ENCODE measurements around the gene AMDHD2. TPM values are rescaled to one million over a fixed set of nuclear protein-coding genes. Genes with fewer than 3 reads are reported as not detected.

The AMDHD2 gene
- 14.8 and 16.1 TPM in 2 replicates for total RNA-seq (2014; rRNA removed; shearing (Covaris generic))

GRCh38 chr16:2520097-2520783, at the start of gene AMDHD2:
Gene AMDHD2, plus strand, starts transcription at chr16:2520371. Its CDS starts 88 bp downstream, at chr16:2520459.
- Histone ChIP-seq H3K27ac (no peak within 1 kb of the TSS), H3K4me1 (peaks cover 4% of the 10 kb centered on the region; the same call in 1 of the 2 replicates), H3K36me3 (no peaks in the 10 kb centered on the region), H3K4me3 (peak within 1 kb of the TSS; percentile 75), H3K9me3 (replicated peaks) (no peaks in the 10 kb centered on the region), H3K27me3 (no peaks in the 10 kb centered on the region)
- DNase-seq: peak; percentile 87 to 88

GRCh38 chr16:2470603-2471015, 49.6 kb upstream of the AMDHD2 start:
- no peak overlapping the region; the same call in 1 of the 2 replicates for H3K27ac ChIP-seq
- H3K27me3 ChIP-seq: no peaks in the 10 kb centered on the region
- no peak overlapping the region for H3K4me3 ChIP-seq
- peak; percentile 37 to 65 for DNase-seq
- H3K4me1 ChIP-seq: peaks cover 41% of the 10 kb centered on the region
- H3K36me3 ChIP-seq: no peaks in the 10 kb centered on the region
- H3K9me3 ChIP-seq (replicated peaks): no peaks in the 10 kb centered on the region

- no peak within 1 kb of the TSS; the same call in 1 of the 2 replicates for H3K27ac ChIP-seq
- H3K36me3 ChIP-seq: no peaks in the 10 kb centered on the region
- H3K4me1 ChIP-seq: peaks cover 41% of the 10 kb centered on the region
- H3K9me3 ChIP-seq (replicated peaks): no peaks in the 10 kb centered on the region
- H3K4me3 ChIP-seq: peak within 1 kb of the TSS; percentile 51
- no peaks in the 10 kb centered on the region for H3K27me3 ChIP-seq
- DNase-seq: peak; percentile 36 to 68
Observed at GRCh38 chr16:2471016-2471652, 49.0 kb upstream of the AMDHD2 start, which contains the start of gene NTN3. Gene NTN3, plus strand, starts transcription at chr16:2471297. Its CDS starts 405 bp downstream, at chr16:2471702.

GRCh38 chr16:2471653-2472487, 48.3 kb upstream of the AMDHD2 start:
- no peaks in the 10 kb centered on the region for H3K27me3 ChIP-seq
- H3K9me3 ChIP-seq (replicated peaks): no peaks in the 10 kb centered on the region
- DNase-seq: no peak
- H3K27ac ChIP-seq: no peak overlapping the region; the same call in 1 of the 2 replicates
- no peaks in the 10 kb centered on the region for H3K36me3 ChIP-seq
- peaks cover 41% of the 10 kb centered on the region for H3K4me1 ChIP-seq
- peak overlapping the region; percentile 51 for H3K4me3 ChIP-seq

- Histone ChIP-seq H3K9me3 (replicated peaks) (no peaks in the 10 kb centered on the region), H3K27me3 (no peaks in the 10 kb centered on the region), H3K27ac (no peak overlapping the region), H3K4me3 (no peak overlapping the region), H3K36me3 (no peaks in the 10 kb centered on the region), H3K4me1 (peaks cover 36% of the 10 kb centered on the region)
- DNase-seq: no peak
Observed at GRCh38 chr16:2472488-2472864, 47.7 kb upstream of the AMDHD2 start.

GRCh38 chr16:2472885-2473445, 47.2 kb upstream of the AMDHD2 start:
- Histone ChIP-seq H3K27me3 (no peaks in the 10 kb centered on the region), H3K4me3 (no peak overlapping the region), H3K9me3 (replicated peaks) (no peaks in the 10 kb centered on the region), H3K4me1 (peaks cover 36% of the 10 kb centered on the region), H3K27ac (no peak overlapping the region), H3K36me3 (no peaks in the 10 kb centered on the region)
- DNase-seq: no peak

- H3K4me3 ChIP-seq: no peak overlapping the region
- H3K27ac ChIP-seq: no peak overlapping the region
- peaks cover 34% of the 10 kb centered on the region for H3K4me1 ChIP-seq
- H3K9me3 ChIP-seq (replicated peaks): no peaks in the 10 kb centered on the region
- no peaks in the 10 kb centered on the region for H3K27me3 ChIP-seq
- H3K36me3 ChIP-seq: no peaks in the 10 kb centered on the region
- no peak for DNase-seq
Observed at GRCh38 chr16:2473446-2473926, 46.7 kb upstream of the AMDHD2 start.

- no peaks in the 10 kb centered on the region for H3K27me3 ChIP-seq
- no peaks in the 10 kb centered on the region for H3K36me3 ChIP-seq
- H3K4me3 ChIP-seq: peak overlapping the region; percentile 68
- peaks cover 27% of the 10 kb centered on the region for H3K4me1 ChIP-seq
- peak in 1 of 2 experiments; percentile 31 for DNase-seq
- no peaks in the 10 kb centered on the region for H3K9me3 ChIP-seq (replicated peaks)
- H3K27ac ChIP-seq: peak overlapping the region; percentile 36; the same call in 1 of the 2 replicates
Observed at GRCh38 chr16:2473999-2474876, 45.9 kb upstream of the AMDHD2 start.

GRCh38 chr16:2474877-2475412, 45.2 kb upstream of the AMDHD2 start, which contains the start of gene TBC1D24:
Gene TBC1D24, plus strand, starts transcription at chr16:2475127. Its CDS starts 21,022 bp downstream, at chr16:2496149.
- peak; percentile 81 to 86 for DNase-seq
- Histone ChIP-seq H3K27me3 (no peaks in the 10 kb centered on the region), H3K9me3 (replicated peaks) (no peaks in the 10 kb centered on the region), H3K36me3 (no peaks in the 10 kb centered on the region), H3K27ac (peak within 1 kb of the TSS; percentile 36; the same call in 1 of the 2 replicates), H3K4me3 (peak within 1 kb of the TSS; percentile 68), H3K4me1 (peaks cover 20% of the 10 kb centered on the region)

GRCh38 chr16:2475413-2476344, 44.5 kb upstream of the AMDHD2 start:
- no peak overlapping the region for H3K27ac ChIP-seq
- H3K4me3 ChIP-seq: peak overlapping the region; percentile 68
- no peaks in the 10 kb centered on the region for H3K36me3 ChIP-seq
- H3K27me3 ChIP-seq: no peaks in the 10 kb centered on the region
- no peaks in the 10 kb centered on the region for H3K9me3 ChIP-seq (replicated peaks)
- peaks cover 12% of the 10 kb centered on the region for H3K4me1 ChIP-seq
- peak in 1 of 2 experiments; percentile 37 for DNase-seq

GRCh38 chr16:2476345-2476720, 43.8 kb upstream of the AMDHD2 start:
- H3K27ac ChIP-seq: no peak overlapping the region
- no peaks in the 10 kb centered on the region for H3K27me3 ChIP-seq
- no peaks in the 10 kb centered on the region for H3K36me3 ChIP-seq
- no peak overlapping the region for H3K4me3 ChIP-seq
- no peak for DNase-seq
- H3K9me3 ChIP-seq (replicated peaks): no peaks in the 10 kb centered on the region
- peaks cover 12% of the 10 kb centered on the region for H3K4me1 ChIP-seq

- H3K27ac ChIP-seq: no peak overlapping the region
- H3K27me3 ChIP-seq: no peaks in the 10 kb centered on the region
- no peak for DNase-seq
- no peak overlapping the region for H3K4me3 ChIP-seq
- H3K9me3 ChIP-seq (replicated peaks): no peaks in the 10 kb centered on the region
- H3K4me1 ChIP-seq: peaks cover 16% of the 10 kb centered on the region
- H3K36me3 ChIP-seq: no peaks in the 10 kb centered on the region
Observed at GRCh38 chr16:2476741-2477140, 43.4 kb upstream of the AMDHD2 start.

Data from SJCRH30 (cell line).